SU-DHL-6 (cell line): ENCODE results near the gene PPP1R13B.

Experiments
- H2AFZ ChIP-seq: fragments of 200-600 bp; sonication (generic); 2 replicates; pipeline ENCODE4 v1.6.1; 2014; ENCODE audit warnings: low read depth, mild to moderate bottlenecking, moderate library complexity, mixed read lengths, antibody characterized with exemption, low read length; ENCODE audit not compliant: severe bottlenecking
- H3F3A ChIP-seq: fragments of 200-600 bp; shearing (Covaris generic); 2 replicates; pipeline ENCODE4 v1.6.0; 2016; ENCODE audit warnings: antibody characterized with exemption, mild to moderate bottlenecking; ENCODE audit not compliant: insufficient read depth
- H3K27ac ChIP-seq: fragments of 200-600 bp; sonication (generic); 2 replicates; pipeline ENCODE4 v1.5.1; 2016; ENCODE audit warnings: low read depth, mild to moderate bottlenecking, low read length, moderate library complexity, mixed read lengths
- H3K27me3 ChIP-seq: fragments of 200-600 bp; sonication (generic), shearing (Covaris generic); 2 replicates; pipeline ENCODE4 v1.6.0; 2014; ENCODE audit warnings: mild to moderate bottlenecking, low read length
- H3K36me3 ChIP-seq: fragments of 200-600 bp; sonication (generic); 2 replicates; pipeline ENCODE4 v1.6.1; 2014; ENCODE audit warnings: mild to moderate bottlenecking, low read length, mixed read lengths
- H3K4me2 ChIP-seq: fragments of 300-600, 200-600 bp; shearing (Covaris generic), sonication (generic); 2 replicates; pipeline ENCODE4 v1.6.0; 2014; ENCODE audit warnings: low read length, low read depth, mild to moderate bottlenecking; ENCODE audit not compliant: poor library complexity, severe bottlenecking
- H3K4me3 ChIP-seq: fragments of 200-600 bp; sonication (generic); 2 replicates; pipeline ENCODE4 v1.5.1; 2014; ENCODE audit warnings: antibody characterized with exemption, low read length, mild to moderate bottlenecking, mixed read lengths; ENCODE audit not compliant: insufficient read depth, poor library complexity, severe bottlenecking
- H3K79me2 ChIP-seq: fragments of 200-600 bp; sonication (generic); 2 replicates; pipeline ENCODE4 v1.6.1; 2014; ENCODE audit warnings: mild to moderate bottlenecking, low read length, moderate library complexity; ENCODE audit not compliant: insufficient read depth
- H3K9ac ChIP-seq: fragments of 200-600 bp; sonication (generic); 2 replicates; pipeline ENCODE4 v1.7.0; 2014; ENCODE audit warnings: mild to moderate bottlenecking, low read length
- H3K9me2 ChIP-seq: fragments of 200-600 bp; sonication (generic); replicated peaks from 2 replicates; pipeline ENCODE4 v1.6.1; 2014; ENCODE audit warnings: low read length; ENCODE audit not compliant: insufficient read depth
- H3K9me3 ChIP-seq: fragments of 200-600 bp; sonication (generic); 2 replicates; pipeline ENCODE4 v1.6.1; 2014; ENCODE audit warnings: low read length, mixed read lengths; ENCODE audit not compliant: insufficient read depth
- H4K20me1 ChIP-seq: fragments of 200-600 bp; sonication (generic); 2 replicates; pipeline ENCODE4 v1.6.1; 2014; ENCODE audit warnings: low read depth, mild to moderate bottlenecking, antibody characterized with exemption, low read length, moderate library complexity, mixed read lengths
- CTCF ChIP-seq: fragments of 200-600 bp; sonication (generic); IDR thresholded peaks from one replicate; pipeline ENCODE4 v1.5.1; 2017; ENCODE audit warnings: antibody characterized with exemption, mild to moderate bottlenecking, low read length, moderate library complexity; ENCODE audit not compliant: insufficient read depth, poor library complexity, severe bottlenecking
- EZH2phosphoT487 ChIP-seq: fragments of 200-600 bp; sonication (generic), shearing (Covaris generic); conservative IDR thresholded peaks from 2 replicates; pipeline ENCODE4 v1.6.1; 2018; ENCODE audit warnings: mild to moderate bottlenecking, antibody characterized with exemption, low read length, moderate library complexity, mixed read lengths

Gene PPP1R13B

DNA sequence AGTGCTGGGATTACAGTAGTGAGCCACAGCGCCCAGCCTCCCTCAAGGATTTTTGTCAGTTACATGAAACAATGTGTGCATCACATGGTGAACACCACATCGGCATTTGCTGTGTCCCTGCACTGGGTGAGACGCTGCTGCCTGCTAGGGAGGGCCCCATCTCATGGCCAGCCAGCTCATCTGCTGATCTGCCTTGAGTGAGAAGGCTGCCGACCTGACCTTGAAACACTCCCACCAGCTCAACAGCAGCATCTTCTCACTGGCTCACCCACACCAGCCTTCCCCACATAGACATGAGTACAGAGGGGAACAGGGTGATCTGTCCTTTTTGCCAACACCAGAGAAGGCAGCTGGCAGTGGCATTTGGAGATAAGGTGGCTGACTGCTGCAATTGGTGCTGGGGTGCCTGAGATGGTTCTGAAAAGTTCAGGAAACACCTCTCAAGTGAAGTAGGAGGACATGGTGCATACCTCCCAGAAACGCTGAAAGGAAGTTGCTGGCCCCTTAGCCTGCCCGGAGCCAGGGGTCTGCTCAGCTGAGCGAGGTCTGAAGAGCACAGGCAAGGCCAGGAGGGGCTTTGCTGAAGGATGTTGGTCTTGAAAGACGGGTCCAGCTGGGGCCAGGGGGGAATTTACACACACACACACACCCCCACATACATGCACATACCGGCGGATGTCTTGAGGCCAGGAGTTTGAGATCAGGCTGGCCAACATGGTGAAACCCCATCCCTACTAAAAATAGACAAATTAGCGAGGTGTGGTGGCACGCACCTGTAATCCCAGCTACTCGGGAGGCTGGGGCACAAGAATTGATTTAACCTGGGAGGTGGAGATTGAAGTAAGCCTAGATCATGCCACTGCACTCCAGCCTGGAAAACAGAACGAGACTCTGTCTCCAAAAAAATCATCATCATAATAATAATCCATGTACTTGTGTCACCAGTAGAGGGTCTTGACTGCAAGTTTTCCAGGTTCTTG is 14.3 kb upstream of the PPP1R13B start:
- H3K36me3 ChIP-seq: no peaks in the 10 kb centered on the region
- H3K9ac ChIP-seq: no peak overlapping the region
- TF ChIP-seq CTCF: no peak
- TF ChIP-seq EZH2phosphoT487: no peak
- no peaks in the 10 kb centered on the region for H3F3A ChIP-seq
- no peaks in the 10 kb centered on the region for H3K9me3 ChIP-seq
- no peaks in the 10 kb centered on the region for H3K27me3 ChIP-seq
- no peaks in the 10 kb centered on the region for H3K9me2 ChIP-seq
- no peak overlapping the region for H2AFZ ChIP-seq
- no peaks in the 10 kb centered on the region for H3K79me2 ChIP-seq
- no peak overlapping the region for H3K4me2 ChIP-seq
- no peak overlapping the region for H3K27ac ChIP-seq
- H3K4me3 ChIP-seq: no peak overlapping the region
- no peaks in the 10 kb centered on the region for H4K20me1 ChIP-seq

GRCh38 chr14:103859416-103860202 is 12.2 kb upstream of the PPP1R13B start:
- no peak overlapping the region for H3K4me2 ChIP-seq
- H3K27me3 ChIP-seq: no peaks in the 10 kb centered on the region
- no peak overlapping the region for H2AFZ ChIP-seq
- no peak overlapping the region for H3K9ac ChIP-seq
- H3F3A ChIP-seq: no peaks in the 10 kb centered on the region
- H3K9me3 ChIP-seq: no peaks in the 10 kb centered on the region
- TF ChIP-seq EZH2phosphoT487: no peak
- TF ChIP-seq CTCF: no peak
- no peak overlapping the region for H3K27ac ChIP-seq
- no peak overlapping the region for H3K4me3 ChIP-seq
- no peaks in the 10 kb centered on the region for H3K79me2 ChIP-seq
- no peaks in the 10 kb centered on the region for H3K36me3 ChIP-seq
- H4K20me1 ChIP-seq: no peaks in the 10 kb centered on the region
- no peaks in the 10 kb centered on the region for H3K9me2 ChIP-seq

- H3K4me3 ChIP-seq: no peak overlapping the region
- H3K36me3 ChIP-seq: no peaks in the 10 kb centered on the region
- no peak overlapping the region for H3K27ac ChIP-seq
- H3K79me2 ChIP-seq: no peaks in the 10 kb centered on the region
- H3K4me2 ChIP-seq: no peak overlapping the region
- no peak overlapping the region for H2AFZ ChIP-seq
- no peaks in the 10 kb centered on the region for H3K9me2 ChIP-seq
- TF ChIP-seq CTCF: no peak
- TF ChIP-seq EZH2phosphoT487: no peak
- no peaks in the 10 kb centered on the region for H3K9me3 ChIP-seq
- no peaks in the 10 kb centered on the region for H3F3A ChIP-seq
- no peaks in the 10 kb centered on the region for H3K27me3 ChIP-seq
- no peaks in the 10 kb centered on the region for H4K20me1 ChIP-seq
- no peak overlapping the region for H3K9ac ChIP-seq
These were observed 10.8 kb upstream of the PPP1R13B start for GRCh38 chr14:103858063-103858781.
